NCI-H1417 (cell line): Measurements from ENCODE around the gene TMEM179.

Source experiments
- DNase-seq, 3 experiments: peaks; one replicate each; lab custom pipeline; 2025; lab: John Stamatoyannopoulos, UW

Gene TMEM179

DNA sequence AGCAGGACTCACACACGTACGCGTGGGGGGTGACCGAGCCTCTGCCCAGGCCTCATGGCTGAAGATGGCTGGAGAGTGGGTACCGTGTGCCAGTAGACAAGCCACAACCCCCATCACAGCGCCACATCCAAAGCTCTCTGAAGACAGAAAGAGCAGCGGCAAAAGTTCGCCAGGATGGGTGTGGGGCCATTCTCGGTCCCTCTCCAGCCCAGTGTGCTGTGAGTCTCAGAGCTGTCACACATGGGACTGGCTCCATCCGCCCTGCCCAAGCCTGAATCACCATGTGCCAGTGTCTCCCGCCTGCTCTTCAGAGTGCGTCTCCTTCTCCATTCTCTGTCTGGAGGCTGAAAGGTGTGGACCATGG, 5.7 kb downstream of the TMEM179 start:
- DNase-seq: no peak

DNA sequence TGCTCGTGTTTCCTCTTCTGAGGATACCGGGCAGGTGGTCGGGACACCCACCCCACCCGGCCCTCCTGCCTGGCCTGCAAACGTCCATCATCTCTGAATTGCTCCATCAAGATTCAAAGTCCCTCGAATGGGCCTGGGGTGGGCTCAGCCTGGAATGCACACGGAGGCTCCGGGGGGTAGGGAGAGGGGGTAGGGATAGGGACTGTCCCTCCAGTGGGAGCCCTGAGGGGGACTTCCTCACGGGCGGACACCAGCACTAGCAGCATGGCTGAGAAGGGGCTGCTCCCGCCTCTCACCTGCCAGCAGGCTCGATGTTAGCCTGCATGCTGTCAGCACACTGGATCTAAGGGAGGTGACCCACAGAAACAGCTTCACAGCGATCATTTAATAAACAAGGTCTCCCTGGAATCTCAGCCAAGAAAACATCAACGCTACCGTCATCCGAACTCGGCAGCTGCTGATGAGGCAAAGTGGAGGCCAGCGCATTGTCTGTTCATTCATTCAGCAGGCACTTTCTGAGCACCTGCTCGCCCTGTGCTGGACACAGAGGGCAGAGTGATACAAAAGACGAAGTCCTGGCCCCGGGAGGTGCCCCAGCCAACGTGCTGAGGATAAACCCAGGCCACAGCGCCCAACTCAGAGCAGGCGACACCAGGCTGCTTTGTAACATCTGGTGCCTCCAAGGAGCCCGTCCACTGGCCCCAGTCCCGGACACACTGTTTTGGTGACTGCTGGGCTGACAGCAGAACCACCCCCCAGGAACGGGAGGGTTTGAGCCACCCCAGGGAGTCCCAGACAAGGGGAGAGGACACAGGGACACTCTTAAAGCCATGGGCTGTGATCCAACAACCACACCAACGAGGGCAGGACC, 6.3 kb downstream of the TMEM179 start:
- peak in 2 of 3 experiments; percentile 57 to 83 for DNase-seq

DNA sequence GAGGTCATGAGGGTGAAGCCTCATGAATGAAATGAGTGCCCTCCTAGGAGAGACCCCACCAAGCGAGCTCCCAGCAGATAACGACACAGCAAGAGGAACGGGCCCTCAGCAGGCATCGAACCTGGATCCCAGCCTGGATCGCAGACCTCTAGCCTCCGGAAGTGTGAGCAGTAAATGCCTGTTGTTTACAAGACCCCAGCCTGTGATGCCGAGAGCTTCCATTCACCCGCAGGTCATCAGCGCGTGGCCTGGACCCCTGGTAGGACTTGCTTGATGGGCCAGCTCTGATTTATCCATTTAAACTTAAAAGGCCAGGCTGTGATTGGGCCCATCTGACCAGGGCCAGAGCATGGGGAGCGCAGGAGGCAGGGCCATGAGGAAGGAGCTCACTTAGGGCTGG, 7.0 kb downstream of the TMEM179 start:
- DNase-seq: no peak

DNA sequence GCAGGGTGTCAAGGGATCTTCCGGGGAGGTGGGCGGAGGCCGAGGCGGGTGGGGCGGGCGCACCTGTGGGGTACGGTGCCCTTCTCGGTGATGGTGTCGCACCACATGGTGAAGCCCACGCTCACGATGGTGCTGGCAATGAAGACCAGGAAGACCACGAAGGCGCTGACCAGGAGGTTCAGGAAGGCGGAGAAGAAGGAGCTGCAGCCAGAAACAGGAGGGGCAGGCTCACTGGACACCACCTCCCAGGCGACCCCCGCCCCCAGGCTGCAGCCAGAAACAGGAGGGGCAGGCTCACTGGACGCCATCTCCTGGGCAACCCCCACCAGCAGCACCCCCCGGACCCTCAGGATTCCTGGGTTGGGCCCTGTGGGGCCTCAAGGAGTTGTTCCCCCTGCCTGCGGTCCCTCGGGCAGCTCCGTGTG, 7.6 kb downstream of the TMEM179 start:
- DNase-seq: no peak

DNA sequence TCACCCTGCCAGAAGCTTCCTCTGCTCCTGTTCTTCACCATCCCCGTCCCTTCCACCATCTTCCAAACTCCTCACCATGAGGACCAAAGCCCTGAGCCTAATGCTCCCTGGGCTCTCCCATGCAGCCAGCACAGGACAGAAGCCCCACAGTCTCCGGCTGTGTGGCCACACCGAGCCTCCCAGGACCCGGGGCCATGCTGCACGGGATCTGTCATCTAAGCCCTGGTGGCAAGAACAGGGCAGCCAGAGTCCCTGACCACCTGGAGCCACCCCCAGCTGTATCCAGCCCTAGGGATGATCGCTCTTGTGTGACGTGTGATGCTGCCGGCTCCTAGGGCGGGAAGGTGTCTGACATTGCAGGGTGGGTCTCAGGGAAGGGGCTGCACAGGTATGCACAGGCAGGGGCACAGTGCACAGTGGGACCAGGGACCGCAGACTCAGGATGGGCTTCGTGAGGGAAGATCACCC, 8.1 kb downstream of the TMEM179 start:
- no peak for DNase-seq

DNA sequence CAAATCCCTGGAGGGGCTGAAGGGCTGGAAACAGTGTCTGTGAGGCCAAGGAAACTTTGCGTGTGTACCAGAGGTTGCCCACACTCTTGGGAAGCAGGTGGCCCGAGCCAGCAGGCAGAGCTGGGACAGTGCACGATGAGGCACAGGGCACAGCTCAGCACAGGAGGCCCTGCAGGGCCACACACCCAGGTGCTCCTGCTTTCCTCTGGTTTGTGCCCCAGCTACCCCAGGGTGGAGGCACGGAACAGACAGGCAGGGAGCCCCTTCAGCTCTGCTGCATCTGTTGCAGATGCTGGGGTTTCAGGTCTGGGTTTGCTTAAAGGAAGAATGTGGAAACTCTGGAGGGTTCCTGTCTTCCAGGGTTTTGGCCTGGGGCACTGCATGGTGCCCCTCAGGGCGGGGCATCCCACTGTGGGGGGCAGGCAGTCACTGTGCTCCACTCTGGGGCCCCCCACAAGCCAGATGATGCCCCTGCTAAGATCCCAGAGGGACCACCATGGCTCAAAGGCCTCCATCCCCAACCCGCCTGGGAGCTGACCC, 8.6 kb downstream of the TMEM179 start:
- DNase-seq: no peak

DNA sequence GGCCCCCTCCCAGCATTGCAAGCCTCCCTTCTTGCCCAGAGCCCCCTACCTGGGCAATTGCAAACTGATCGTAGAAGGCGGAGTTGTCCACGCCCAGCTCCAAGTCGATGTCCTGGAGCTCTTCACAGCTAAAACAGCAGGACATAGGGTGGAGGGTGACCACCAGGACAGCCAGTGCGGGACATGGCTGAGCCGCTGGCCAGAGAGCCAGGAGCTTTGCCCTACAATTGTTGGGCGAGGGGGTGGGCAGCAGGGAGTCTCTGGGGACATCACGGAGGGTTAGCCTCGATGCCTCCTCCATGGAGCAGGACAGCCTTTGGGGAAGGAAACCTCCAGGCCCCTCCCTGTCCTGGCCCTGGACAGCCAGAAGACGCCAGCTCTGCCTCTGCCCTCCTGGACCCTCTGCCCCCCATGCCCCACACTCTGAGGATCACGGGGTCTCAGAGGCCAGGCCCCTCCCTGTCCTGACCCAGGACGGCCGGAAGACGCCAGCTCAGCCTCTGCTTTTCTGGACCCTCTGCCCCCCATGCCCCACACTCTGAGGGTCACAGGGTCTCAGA, 9.4 kb downstream of the TMEM179 start:
- no peak for DNase-seq

DNA sequence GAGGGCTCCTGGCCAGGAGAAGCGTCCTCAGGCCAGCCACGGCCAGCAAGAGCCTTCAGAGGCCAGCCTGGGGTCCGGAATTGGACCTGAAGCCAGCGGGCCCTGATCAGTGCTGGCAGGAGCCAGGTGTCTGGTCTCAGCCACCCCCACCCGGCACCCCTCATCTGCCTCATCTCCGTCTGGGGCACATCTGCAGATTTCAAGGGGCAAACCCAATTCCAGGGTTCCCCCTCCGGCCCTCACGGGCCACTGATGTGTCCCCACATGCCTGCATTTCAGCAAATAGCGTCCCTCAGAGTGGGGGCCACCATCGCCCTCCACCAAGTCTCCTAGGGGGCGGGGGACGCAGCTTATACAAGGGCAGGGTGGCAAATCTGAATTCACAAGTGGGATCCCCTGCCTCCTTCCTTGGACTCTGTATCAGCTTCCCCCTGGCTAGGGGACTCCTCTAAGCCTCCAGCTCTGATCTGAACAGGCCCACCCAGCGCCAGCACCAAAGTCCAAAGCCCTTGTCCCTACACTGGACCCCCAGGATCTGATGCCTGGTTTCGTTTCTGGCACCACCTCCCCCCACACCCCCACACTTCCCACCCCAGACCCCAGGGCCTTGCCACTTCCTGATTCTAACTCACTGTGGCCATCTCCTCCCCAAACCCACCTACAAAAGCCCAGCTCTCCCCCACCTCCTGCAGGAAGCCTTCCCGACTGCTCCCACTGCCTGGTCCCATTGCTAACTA, 10.1 kb downstream of the TMEM179 start:
- no peak for DNase-seq

DNA sequence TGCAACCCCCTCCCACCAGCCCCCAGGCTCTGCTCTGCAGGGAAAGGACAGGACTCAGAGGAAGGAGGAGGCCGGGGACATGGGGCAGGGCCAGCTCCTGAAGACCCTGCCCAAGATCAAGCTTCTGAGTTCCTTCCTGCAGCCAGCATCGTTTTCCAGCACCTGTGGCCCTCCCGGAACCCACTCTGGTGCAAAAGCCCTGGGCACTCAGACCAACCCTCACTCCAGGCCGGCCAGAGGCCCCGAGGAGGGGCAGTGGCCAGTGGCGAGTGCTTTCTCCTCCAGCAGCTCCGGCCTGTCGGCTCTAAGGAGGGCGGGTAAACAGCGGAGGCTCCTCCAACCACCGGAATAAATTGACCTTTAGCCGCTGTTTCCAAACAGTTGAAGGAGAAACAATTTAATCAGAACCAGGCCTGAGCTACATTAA, 10.8 kb downstream of the TMEM179 start:
- no peak for DNase-seq

DNA sequence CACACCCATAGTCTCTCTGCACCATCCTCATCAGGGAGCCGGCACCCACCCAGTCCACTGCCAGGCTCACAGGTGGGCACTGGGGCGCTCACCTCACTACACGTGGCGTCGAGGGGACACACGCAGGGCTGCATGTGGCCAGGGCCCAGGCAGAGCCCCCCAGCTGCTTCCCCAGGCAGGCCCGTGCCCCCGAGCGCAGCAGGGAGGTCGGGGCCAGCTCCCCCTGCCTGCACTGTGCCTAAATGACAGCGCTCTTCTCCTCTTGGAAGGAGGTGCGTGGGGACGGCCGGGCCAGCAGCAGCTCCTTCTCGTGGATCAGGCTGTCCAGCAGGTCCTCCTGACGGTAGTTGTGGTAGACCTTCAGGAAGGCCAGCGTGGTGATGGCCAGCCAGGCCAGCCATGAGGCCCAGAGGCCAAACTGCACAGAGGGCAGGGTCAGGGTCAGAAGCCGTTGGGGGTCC, 11.3 kb downstream of the TMEM179 start:
- DNase-seq: no peak

DNA sequence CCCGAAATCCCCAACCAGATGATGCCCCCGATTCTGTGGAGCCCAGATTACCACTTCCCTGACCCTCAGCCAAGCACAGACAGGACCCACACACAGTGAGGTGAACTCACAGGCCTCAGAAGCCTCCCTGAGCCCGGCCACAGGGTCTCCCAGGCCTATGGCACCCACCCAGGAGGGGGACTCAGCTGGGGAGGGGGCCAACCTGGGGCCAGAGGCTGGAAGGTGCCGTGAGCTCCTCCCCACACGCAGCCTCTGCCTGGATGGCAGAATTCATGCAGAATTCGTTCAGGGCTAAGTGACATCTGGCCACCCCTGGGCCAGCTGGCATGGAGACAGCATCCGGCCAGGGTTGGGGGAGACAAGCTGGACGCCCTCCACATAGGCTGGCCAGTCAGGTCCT, 11.8 kb downstream of the TMEM179 start:
- no peak for DNase-seq

DNA sequence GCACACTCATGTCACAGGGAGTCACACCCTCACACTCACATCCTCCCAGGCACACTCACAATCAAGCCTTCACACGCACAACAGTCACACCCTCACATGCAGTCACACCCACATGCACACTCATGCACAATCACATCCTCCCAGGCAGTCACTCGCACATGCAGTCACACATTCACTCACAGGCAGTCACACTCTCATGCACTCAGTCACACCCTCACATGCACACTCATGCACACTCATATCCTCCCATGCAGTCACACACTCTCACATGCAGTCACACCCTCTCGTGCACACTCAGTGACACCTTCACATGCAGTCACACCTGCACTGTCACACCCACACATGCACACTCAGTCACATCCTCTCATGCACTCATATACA, 12.3 kb downstream of the TMEM179 start:
- no peak for DNase-seq

DNA sequence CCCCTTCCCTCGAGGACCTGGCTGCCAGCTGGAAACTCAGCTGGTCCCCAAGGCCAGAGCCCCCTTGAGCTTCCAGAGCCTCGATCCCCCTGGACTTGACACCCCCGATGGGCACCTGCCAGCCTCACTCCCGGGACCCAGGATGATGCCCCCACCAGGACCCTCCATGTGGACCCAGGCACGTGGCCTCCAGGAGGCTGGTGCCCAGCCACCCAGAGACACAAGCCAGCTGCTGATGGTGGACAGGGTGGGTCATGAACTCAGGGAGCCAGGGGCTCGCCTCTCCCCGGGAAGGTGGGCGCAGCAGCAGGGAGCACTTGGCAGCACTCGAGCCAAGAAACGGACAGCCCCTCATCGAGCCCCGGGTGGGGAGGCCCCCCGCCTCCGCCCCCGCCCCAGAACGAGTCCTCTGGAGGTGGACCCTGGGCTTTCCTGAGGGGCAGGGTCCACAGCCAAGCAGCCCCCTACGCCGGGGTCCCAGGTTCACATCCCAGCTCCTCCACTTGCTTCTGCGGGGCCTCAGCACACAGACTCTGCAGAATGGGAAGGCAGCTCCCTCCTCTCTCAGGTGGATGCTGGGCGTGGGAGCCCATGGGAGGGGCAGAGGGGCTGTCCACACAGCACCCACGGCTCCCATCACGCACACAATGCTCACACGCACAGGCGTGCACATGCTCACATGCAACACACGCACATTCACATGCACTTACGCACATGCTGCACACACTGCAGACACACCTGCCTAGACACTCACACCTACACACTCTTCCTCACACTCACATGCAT, 12.9 kb downstream of the TMEM179 start:
- no peak for DNase-seq

DNA sequence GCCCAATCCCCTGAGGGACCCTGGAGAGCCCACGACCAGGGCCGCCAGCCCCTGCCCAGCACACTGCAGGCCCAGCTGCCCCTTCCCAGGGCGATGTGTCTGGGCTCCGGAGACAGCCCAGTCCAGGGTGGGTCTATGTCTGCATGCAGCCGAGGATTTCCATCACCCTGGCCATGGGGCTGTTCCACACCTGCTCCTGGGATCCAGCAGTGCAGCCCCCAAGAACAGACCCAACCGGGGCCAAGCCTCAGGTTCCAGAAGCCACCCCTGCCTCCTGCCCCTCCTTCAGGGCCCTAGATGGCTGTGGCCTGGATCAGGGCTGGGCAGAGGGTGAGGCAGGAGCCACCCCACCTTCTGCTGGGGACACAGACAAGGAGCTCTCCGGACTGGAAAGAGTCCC, 13.5 kb downstream of the TMEM179 start:
- DNase-seq: no peak

DNA sequence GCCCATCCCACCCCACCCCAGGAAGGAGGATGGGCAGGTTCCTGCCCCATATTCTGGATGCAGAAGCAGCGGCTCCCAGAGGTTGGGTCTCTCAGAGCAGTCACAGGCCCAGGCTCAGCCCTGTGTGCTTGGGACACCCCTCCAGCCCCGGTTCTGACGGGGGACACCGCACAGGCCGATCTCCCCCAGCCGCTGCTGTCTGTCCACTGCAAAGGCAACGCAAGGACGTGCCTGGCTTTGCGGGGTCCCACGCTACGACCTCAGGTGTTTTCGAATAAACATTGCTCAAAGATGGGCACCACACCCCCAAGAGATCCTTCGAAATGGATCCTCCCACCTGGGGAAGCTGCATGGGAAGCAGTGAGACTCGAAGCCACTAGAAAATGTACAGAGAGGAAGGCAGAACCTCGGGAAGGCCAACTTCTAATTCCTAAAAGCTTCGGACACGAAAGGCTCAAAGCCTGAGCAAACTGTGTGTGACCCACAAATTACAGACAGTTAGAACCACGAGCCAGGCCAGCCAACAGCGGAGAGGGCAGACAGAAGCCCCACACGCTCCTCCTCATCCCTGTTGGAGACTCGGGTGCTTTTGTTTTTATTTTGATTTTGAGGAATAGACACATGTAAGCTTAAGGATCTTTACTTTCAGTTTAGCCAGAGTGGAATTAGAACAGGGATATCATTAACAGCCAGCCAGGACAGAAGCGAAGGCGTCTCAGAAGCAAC, 14.2 kb downstream of the TMEM179 start:
- DNase-seq: no peak

DNA sequence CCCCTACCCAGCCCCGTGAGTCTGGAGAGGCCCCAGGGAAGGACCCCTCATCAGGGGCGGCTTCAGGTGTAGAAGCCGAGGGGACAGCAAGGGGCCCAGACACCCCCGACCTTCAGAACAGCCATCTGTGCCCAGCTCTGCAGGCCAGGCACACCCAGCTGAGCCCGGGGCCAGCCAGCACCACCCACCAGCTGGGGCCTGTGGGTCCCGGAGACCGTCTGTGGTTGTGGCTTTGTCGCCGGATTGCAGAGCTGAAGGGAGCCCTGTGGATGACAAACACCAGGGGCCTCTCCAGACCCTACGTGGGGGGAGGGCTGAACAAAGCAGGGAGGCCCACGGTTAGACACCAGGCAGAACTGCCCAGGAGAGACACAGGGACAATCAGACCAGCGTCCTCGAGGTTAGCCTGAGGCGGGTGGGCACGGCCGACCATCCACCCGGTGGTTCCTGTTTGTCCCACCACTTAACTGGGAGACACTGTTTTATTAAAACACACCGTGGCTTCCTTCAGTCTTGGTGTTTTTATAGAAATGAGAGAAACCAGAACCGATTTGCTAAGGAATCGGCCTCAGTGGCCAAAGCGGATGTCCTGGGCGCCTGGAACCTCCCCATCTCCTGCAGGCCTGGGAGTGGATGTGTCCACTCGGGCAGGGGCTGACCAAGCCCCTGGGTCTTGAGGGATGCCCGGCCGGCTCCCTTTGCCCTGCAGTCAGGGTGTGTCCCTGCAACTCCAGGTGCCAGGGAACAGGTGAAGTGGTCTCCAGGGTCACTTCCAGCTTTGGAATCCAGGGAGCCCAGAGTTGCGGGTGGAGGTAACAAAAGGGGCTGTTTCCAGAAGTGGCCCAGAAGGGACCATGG, 15.0 kb downstream of the TMEM179 start:
- no peak for DNase-seq

DNA sequence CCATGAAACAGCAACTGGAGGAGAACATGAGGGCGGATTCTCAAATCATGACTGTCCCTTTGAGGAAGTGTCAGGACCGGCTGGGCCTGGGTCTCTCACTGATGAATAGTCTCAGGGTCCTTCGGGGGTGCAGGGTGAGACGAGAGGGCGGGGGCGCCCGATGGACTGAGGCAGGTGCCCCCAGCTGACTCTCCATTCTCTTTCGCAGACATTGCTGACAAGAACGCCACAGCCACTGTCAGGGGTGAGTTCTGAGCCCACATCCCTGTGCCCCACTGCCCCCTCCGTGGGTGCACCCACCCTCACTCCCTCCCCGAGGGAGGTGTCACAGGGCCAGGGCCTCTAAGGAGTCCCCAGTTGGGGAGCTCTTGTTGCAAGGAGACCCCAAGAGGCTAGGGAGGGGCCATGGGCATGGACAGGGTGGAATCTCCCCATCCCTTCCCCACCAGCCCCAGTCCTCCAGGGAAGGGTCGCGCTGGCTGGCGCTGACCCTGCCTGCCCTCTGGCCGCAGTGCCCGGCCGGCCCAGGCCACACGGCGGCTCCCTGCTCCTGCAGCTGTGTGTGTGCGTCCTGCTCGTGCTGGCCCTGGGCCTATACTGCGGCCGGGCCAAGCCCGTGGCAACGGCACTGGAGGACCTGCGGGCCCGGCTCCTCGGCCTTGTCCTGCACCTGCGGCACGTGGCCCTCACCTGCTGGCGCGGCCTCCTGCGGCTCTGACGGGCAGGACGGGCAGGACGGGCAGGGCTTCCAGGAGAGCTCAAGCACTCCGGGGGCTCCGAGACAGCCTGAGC, 16.3 kb downstream of the TMEM179 start:
- DNase-seq: peak in 2 of 3 experiments; percentile 72 to 81

DNA sequence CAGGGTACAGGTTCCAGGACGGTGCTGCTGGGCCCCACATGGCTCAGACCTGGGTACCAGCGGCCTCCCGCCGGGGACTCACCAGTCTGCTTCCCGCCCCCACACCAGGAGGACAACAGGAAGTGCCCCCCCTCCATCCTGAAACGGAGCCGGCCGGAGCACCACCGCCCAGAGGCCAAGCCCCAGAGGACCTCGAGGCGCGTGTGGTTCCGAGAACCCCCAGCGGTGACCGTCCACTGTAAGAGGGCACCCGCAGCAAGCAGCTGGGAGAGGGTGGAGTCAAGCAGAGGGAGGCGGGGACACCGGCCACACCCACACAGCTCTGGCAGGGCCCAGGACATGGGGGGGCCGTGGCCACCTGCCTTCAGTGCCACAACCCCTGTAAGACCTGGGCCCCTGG, 16.9 kb downstream of the TMEM179 start:
- peak in 1 of 3 experiments; percentile 23 for DNase-seq
